Measurements from ENCODE around the gene NPIPA1. TPM values are rescaled to one million over a fixed set of nuclear protein-coding genes. Genes with fewer than 3 reads are reported as not detected.
A peak's percentile ranks its signal among the peaks of the same experiment; 100 is the strongest.
"Not testable (repeated sequence)": the region's sequence is repeated elsewhere in the genome, so short reads cannot be mapped to it uniquely, and the experiment has no call there.

Gene NPIPA1
- total and polyA plus RNA-seq, 9 of the 15 experiments (the other 6 are each of a cell fraction or from before 2014, with no cell fraction given), result 8.2 to 48.7 (median 27.2) TPM

GRCh38 chr16:14974656-14975417 is 37.6 kb downstream of the NPIPA1 start, which contains the start of gene PDXDC1 (continued):
- TF ChIP-seq HNRNPL (IDR thresholded peaks at IDR 0.05; ENCODE audit: low read depth, low read length) (peak; percentile 81; the same call in 1 of the 2 replicates), EP300 (IDR thresholded peaks at IDR 0.05; ENCODE audit: low read length) (peak; percentile 6; the same call in 1 of the 2 replicates), CREB1 (CRISPR knock-in tag; IDR thresholded peaks at IDR 0.05) (peak; percentile 67; the same call in 1 of the 2 replicates), MYC (IDR thresholded peaks at IDR 0.05; ENCODE audit: low read depth, low read length) (peak; percentile 77), SIX5 (IDR thresholded peaks at IDR 0.05; ENCODE audit: borderline replicate concordance in 1 of 2, insufficient read depth in 1 of 2, low read depth in 1 of 2, low read length in 2 of 2) (peak; percentile 19 to 26; a peak in 2 of 4 replicates), UBTF (IDR thresholded peaks at IDR 0.05; ENCODE audit: borderline replicate concordance in 1 of 2, low read depth in 2 of 2, low read length in 2 of 2) (peak; percentile 49 to 85; a peak in 2 of 4 replicates), CXXC5 (CRISPR knock-in tag; IDR thresholded peaks at IDR 0.05) (peak; percentile 96), TARDBP (IDR thresholded peaks at IDR 0.05) (peak; percentile 83), L3MBTL2 (IDR thresholded peaks at IDR 0.05) (peak; percentile 54), VEZF1 (CRISPR knock-in tag; IDR thresholded peaks at IDR 0.05) (peak; percentile 72), KDM5B (IDR thresholded peaks at IDR 0.05; ENCODE audit: insufficient replicate concordance, low read depth, low read length) (peak; percentile 87), FOXA3 (CRISPR knock-in tag; conservative IDR thresholded peaks at IDR 0.05 in 1 of 2, IDR thresholded peaks at IDR 0.05 in 1 of 2) (peak in 1 of 2 experiments; percentile 29; a peak in 1 of 4 replicates), ATF1 (tag; IDR thresholded peaks at IDR 0.05) (peak; percentile 81)
- TF ChIP-seq CREB1 (IDR thresholded peaks at IDR 0.05); MYC (CRISPR knock-in tag; IDR thresholded peaks at IDR 0.05; ENCODE audit: borderline replicate concordance, low read depth); ATF1 (CRISPR knock-in tag; IDR thresholded peaks at IDR 0.05): not testable (repeated sequence)
